Activated T-cell treated with anti-CD3 and anti-CD28 coated beads, Interleukin-2, amount 50 U/mL, for 4 hours (primary cell): ENCODE results near the gene HYAL4. TPM values are rescaled to one million over a fixed set of nuclear protein-coding genes. Genes with fewer than 3 reads are reported as not detected.
"Not testable (repeated sequence)": the region's sequence is repeated elsewhere in the genome, so short reads cannot be mapped to it uniquely, and the experiment has no call there.

Source experiments
- ATAC-seq, 2 donors: fragments of 200-7000 bp; cut with Tn5 transposase; one replicate each; pipeline ENCODE4 v1.10.0; 2021
- DNase-seq: peaks from one replicate; pipeline ENCODE4 v3.0.0-alpha.2; 2020
- H3K27me3 Mint-ChIP-seq: one replicate; pipeline ENCODE4 v1.8.0; 2021; ENCODE audit warnings: low read depth, mixed read lengths
- H3K36me3 Mint-ChIP-seq: one replicate; pipeline ENCODE4 v1.8.0; 2022; ENCODE audit warnings: mixed read lengths; ENCODE audit not compliant: insufficient read depth
- H3K4me1 Mint-ChIP-seq: one replicate; pipeline ENCODE4 v1.8.0; 2021; ENCODE audit warnings: low read depth, mixed read lengths
- H3K4me3 Mint-ChIP-seq: one replicate; pipeline ENCODE4 v1.8.0; 2021; ENCODE audit warnings: mild to moderate bottlenecking, moderate library complexity, mixed read lengths
- H3K9me3 Mint-ChIP-seq: one replicate; pipeline ENCODE4 v1.8.0; 2021; ENCODE audit warnings: mixed read lengths
- total RNA-seq, 3 donors: library from RNA; stranded (reverse); gene quantifications; one replicate each; pipeline ENCODE4 v1.2.1, GENCODE V29; 2021

HYAL4 gene
- not detected for total RNA-seq

GRCh38 chr7:123844712-123845219 is at the start of gene HYAL4:
Gene HYAL4 (plus strand): TSS chr7:123845169. CDS start chr7:123868274, 23,105 bp downstream.
- Mint-ChIP-seq H3K4me3 (no peak within 1 kb of the TSS), H3K36me3 (no peaks in the 10 kb centered on the region), H3K27me3 (no peaks in the 10 kb centered on the region), H3K4me1 (no peaks in the 10 kb centered on the region), H3K9me3 (peaks cover 3% of the 10 kb centered on the region)
- ATAC-seq: no peak
- DNase-seq: no peak

GRCh38 chr7:123795917-123796316 is 49.1 kb upstream of the HYAL4 start:
- Mint-ChIP-seq H3K4me3 (no peak overlapping the region), H3K4me1 (no peaks in the 10 kb centered on the region), H3K27me3 (no peaks in the 10 kb centered on the region), H3K9me3 (no peaks in the 10 kb centered on the region), H3K36me3 (no peaks in the 10 kb centered on the region)
- DNase-seq: no peak
- no peak for ATAC-seq

GRCh38 chr7:123796568-123796967 is 48.4 kb upstream of the HYAL4 start:
- no peaks in the 10 kb centered on the region for H3K9me3 Mint-ChIP-seq
- DNase-seq (no peak), ATAC-seq (no peak)
- H3K4me3 Mint-ChIP-seq: no peak overlapping the region
- H3K4me1 Mint-ChIP-seq: no peaks in the 10 kb centered on the region
- H3K36me3 Mint-ChIP-seq: no peaks in the 10 kb centered on the region
- no peaks in the 10 kb centered on the region for H3K27me3 Mint-ChIP-seq

- no peak overlapping the region for H3K4me3 Mint-ChIP-seq
- H3K27me3 Mint-ChIP-seq: no peaks in the 10 kb centered on the region
- no peaks in the 10 kb centered on the region for H3K4me1 Mint-ChIP-seq
- no peaks in the 10 kb centered on the region for H3K9me3 Mint-ChIP-seq
- ATAC-seq (no peak), DNase-seq (no peak)
- H3K36me3 Mint-ChIP-seq: no peaks in the 10 kb centered on the region
Measured at GRCh38 chr7:123797673-123798531, 47.1 kb upstream of the HYAL4 start.

GRCh38 chr7:123798532-123799188 is 46.3 kb upstream of the HYAL4 start:
- ATAC-seq: no peak
- Mint-ChIP-seq H3K9me3 (no peaks in the 10 kb centered on the region), H3K4me3 (no peak overlapping the region), H3K36me3 (no peaks in the 10 kb centered on the region), H3K4me1 (no peaks in the 10 kb centered on the region), H3K27me3 (no peaks in the 10 kb centered on the region)
- no peak for DNase-seq

GRCh38 chr7:123802249-123802648 is 42.7 kb upstream of the HYAL4 start:
- H3K36me3 Mint-ChIP-seq: no peaks in the 10 kb centered on the region
- no peaks in the 10 kb centered on the region for H3K4me1 Mint-ChIP-seq
- DNase-seq: no peak
- ATAC-seq: no peak
- no peak overlapping the region for H3K4me3 Mint-ChIP-seq
- H3K27me3 Mint-ChIP-seq: no peaks in the 10 kb centered on the region
- no peaks in the 10 kb centered on the region for H3K9me3 Mint-ChIP-seq

- H3K27me3 Mint-ChIP-seq: no peaks in the 10 kb centered on the region
- no peaks in the 10 kb centered on the region for H3K36me3 Mint-ChIP-seq
- H3K4me3 Mint-ChIP-seq: no peak overlapping the region
- ATAC-seq (no peak), DNase-seq (no peak)
- H3K4me1 Mint-ChIP-seq: no peaks in the 10 kb centered on the region
- peaks cover 4% of the 10 kb centered on the region for H3K9me3 Mint-ChIP-seq
Measured at GRCh38 chr7:123805287-123805686, 39.7 kb upstream of the HYAL4 start.

- Mint-ChIP-seq H3K27me3 (no peaks in the 10 kb centered on the region), H3K4me3 (no peak overlapping the region), H3K9me3 (peaks cover 4% of the 10 kb centered on the region), H3K36me3 (no peaks in the 10 kb centered on the region), H3K4me1 (no peaks in the 10 kb centered on the region)
- DNase-seq: no peak
- no peak for ATAC-seq
Measured at GRCh38 chr7:123809471-123809870, 35.5 kb upstream of the HYAL4 start.

- no peaks in the 10 kb centered on the region for H3K36me3 Mint-ChIP-seq
- no peaks in the 10 kb centered on the region for H3K4me1 Mint-ChIP-seq
- H3K4me3 Mint-ChIP-seq: no peak overlapping the region
- ATAC-seq (no peak), DNase-seq (no peak)
- H3K27me3 Mint-ChIP-seq: no peaks in the 10 kb centered on the region
- H3K9me3 Mint-ChIP-seq: peaks cover 4% of the 10 kb centered on the region
Measured at GRCh38 chr7:123811056-123811455, 33.9 kb upstream of the HYAL4 start.

GRCh38 chr7:123816916-123817315 is 28.1 kb upstream of the HYAL4 start:
- Mint-ChIP-seq H3K4me3 (no peak overlapping the region), H3K4me1 (no peaks in the 10 kb centered on the region), H3K9me3 (no peaks in the 10 kb centered on the region), H3K27me3 (peaks cover 2% of the 10 kb centered on the region), H3K36me3 (no peaks in the 10 kb centered on the region)
- no peak for DNase-seq
- no peak for ATAC-seq

GRCh38 chr7:123819001-123819400 is 26.0 kb upstream of the HYAL4 start:
- ATAC-seq: no peak
- peaks cover 5% of the 10 kb centered on the region for H3K4me1 Mint-ChIP-seq
- peaks cover 2% of the 10 kb centered on the region for H3K27me3 Mint-ChIP-seq
- no peak overlapping the region for H3K4me3 Mint-ChIP-seq
- no peak for DNase-seq
- no peaks in the 10 kb centered on the region for H3K9me3 Mint-ChIP-seq
- H3K36me3 Mint-ChIP-seq: no peaks in the 10 kb centered on the region

GRCh38 chr7:123819795-123820194 is 25.2 kb upstream of the HYAL4 start:
- DNase-seq, H3K36me3 Mint-ChIP-seq, ATAC-seq, H3K27me3 Mint-ChIP-seq, H3K4me3 Mint-ChIP-seq, H3K9me3 Mint-ChIP-seq: not testable (repeated sequence)
- H3K4me1 Mint-ChIP-seq: peaks cover 13% of the 10 kb centered on the region

- no peak for ATAC-seq
- Mint-ChIP-seq H3K4me1 (peaks cover 15% of the 10 kb centered on the region), H3K9me3 (no peaks in the 10 kb centered on the region), H3K36me3 (no peaks in the 10 kb centered on the region), H3K4me3 (no peak overlapping the region), H3K27me3 (peaks cover 2% of the 10 kb centered on the region)
- no peak for DNase-seq
Measured at GRCh38 chr7:123820864-123821263, 24.1 kb upstream of the HYAL4 start.

- H3K4me3 Mint-ChIP-seq: no peak overlapping the region
- H3K36me3 Mint-ChIP-seq: no peaks in the 10 kb centered on the region
- no peaks in the 10 kb centered on the region for H3K9me3 Mint-ChIP-seq
- DNase-seq (no peak), ATAC-seq (no peak)
- peaks cover 15% of the 10 kb centered on the region for H3K4me1 Mint-ChIP-seq
- H3K27me3 Mint-ChIP-seq: peaks cover 2% of the 10 kb centered on the region
Measured at GRCh38 chr7:123821320-123821719, 23.6 kb upstream of the HYAL4 start.
